Sigmoid colon (tissue), 7 donors: Measurements from ENCODE around the gene VASP. TPM values are rescaled to one million over a fixed set of nuclear protein-coding genes. Genes with fewer than 3 reads are reported as not detected.

Experiments used
- DNase-seq: peaks from one replicate; pipeline ENCODE4 v3.0.0-alpha.2; 2019
- H3K27ac ChIP-seq, 4 donors: fragments of 200-600 bp; sonication (generic); one replicate each; pipeline ENCODE4 v1.5.1; 2016 to 2019; ENCODE audit warnings: mild to moderate bottlenecking in 1 of 4
- H3K27me3 ChIP-seq, 3 donors: fragments of 200-600 bp; sonication (generic); one replicate each; pipeline ENCODE4 v1.5.1; 2019; ENCODE audit warnings: mild to moderate bottlenecking in 1 of 3
- H3K36me3 ChIP-seq, 4 donors: fragments of 200-600 bp; sonication (generic); one replicate each; pipeline ENCODE4 v1.5.1; 2016 to 2019
- H3K4me1 ChIP-seq, 4 donors: fragments of 200-600 bp; sonication (generic); one replicate each; pipeline ENCODE4 v1.5.1; 2017 to 2019
- H3K4me3 ChIP-seq, 4 donors: fragments of 200-600 bp; sonication (generic); one replicate each; pipeline ENCODE4 v1.5.1; 2017 to 2019; ENCODE audit warnings: mild to moderate bottlenecking in 2 of 4, moderate library complexity in 1 of 4
- H3K9me3 ChIP-seq, 4 donors: fragments of 200-600 bp in 3 of 4; sonication (generic) in 3 of 4; one replicate each; pipeline versions ENCODE4 v1.5.1 to v1.6.1; 2013 to 2019
- CTCF ChIP-seq, 4 experiments: fragments of 450-650 bp in 3 of 4; fragments of 200-600 bp in 1 of 4; IDR thresholded peaks; one replicate each; pipeline ENCODE4 v1.5.1; 2016 to 2019; ENCODE audit warnings: antibody characterized with exemption in 4 of 4, mild to moderate bottlenecking in 3 of 4, moderate library complexity in 2 of 4
- EP300 ChIP-seq, 4 donors: sonication (generic); formaldehyde crosslinking; IDR thresholded peaks; one replicate each; pipeline ENCODE4 v1.6.1; 2017; ENCODE audit warnings: antibody characterized with exemption in 4 of 4
- POLR2A ChIP-seq, 2 donors: fragments of 450-650 bp; IDR thresholded peaks; one replicate each; pipeline ENCODE4 v1.6.1; 2016; ENCODE audit warnings: antibody characterized with exemption in 2 of 2, mild to moderate bottlenecking in 2 of 2, moderate library complexity in 2 of 2
- POLR2AphosphoS5 ChIP-seq, 4 donors: sonication (generic); formaldehyde crosslinking; IDR thresholded peaks; one replicate each; pipeline ENCODE4 v1.6.1; 2017; ENCODE audit warnings: antibody characterized with exemption in 4 of 4
- WGBS, 2 donors: extraction: QIAGEN DNeasy Blood & Tissue Kit; methylation state at CpG; one replicate each; pipeline ENCODE4 v1.1.7; 2013; 5-methylcytosine and 5-hydroxymethylcytosine counted together
- intact Hi-C: fragments of 100-400 bp; cut with DNase I; formaldehyde crosslinking; loops from one replicate; pipeline ENCODE4 v1.15.1; 2023
- polyA plus RNA-seq, 3 donors: library from polyadenylated mRNA; stranded (reverse); fragments of 200-250 nt; gene quantifications; one replicate each; pipeline ENCODE4 v1.2.3, GENCODE V29; 2013
- total RNA-seq, 4 donors: library from RNA; depleted of rRNA; stranded (reverse); fragments of >200 nt; gene quantifications; one replicate each; pipeline ENCODE4 v1.1.0, GENCODE V29; 2016
- donor health status: healthy with polysubstance abuse.
- donor health status: Bipolar disorder and iron deficiency.
- donor health status: healthy.

The VASP gene
- total RNA-seq (100 to 1,000 TPM; 101 to 205 (median 128) TPM), polyA plus RNA-seq (100 to 1,000 TPM; 160 to 223 (median 164) TPM)

GRCh38 chr19:45506989-45507871, at the start of gene VASP:
Gene VASP, plus strand, starts transcription at chr19:45507479. Its CDS starts 293 bp downstream, at chr19:45507772.
- Histone ChIP-seq H3K9me3 (no peaks in the 10 kb centered on the region), H3K4me1 (peaks cover 0 to 34% (median 32%) of the 10 kb centered on the region in 4 donors), H3K4me3 (peak within 1 kb of the TSS; percentile 83 to 100 (median 100)), H3K27me3 (no peaks in the 10 kb centered on the region), H3K27ac (peak within 1 kb of the TSS; percentile 94 to 99 (median 98)), H3K36me3 (no peaks in the 10 kb centered on the region)
- peak; percentile 96 to 98 for TF ChIP-seq POLR2A (IDR thresholded peaks at IDR 0.05)
- no peak for TF ChIP-seq CTCF (IDR thresholded peaks at IDR 0.05)
- TF ChIP-seq EP300 (IDR thresholded peaks at IDR 0.05) = peak in 1 of 4 donors; percentile 85
- peak; percentile 97 to 99 (median 99) for TF ChIP-seq POLR2AphosphoS5 (IDR thresholded peaks at IDR 0.05)
- WGBS, 2 donors = 1% methylated on average over 65 of the region's 65 CpGs
- intact Hi-C loops = loop anchor here (10.0 kb wide), 2 partner anchors 278 to 752 kb away; partner anchors contain the start of gene DMPK
- peak; percentile 95 for DNase-seq

GRCh38 chr19:45457776-45458175, 49.5 kb upstream of the VASP start:
- TF ChIP-seq CTCF (IDR thresholded peaks at IDR 0.05) (no peak), POLR2A (IDR thresholded peaks at IDR 0.05) (no peak), POLR2AphosphoS5 (IDR thresholded peaks at IDR 0.05) (no peak), EP300 (IDR thresholded peaks at IDR 0.05) (no peak)
- peaks cover 0 to 31% (median 24%) of the 10 kb centered on the region in 4 donors for H3K4me1 ChIP-seq
- intact Hi-C loops = no loop called here

GRCh38 chr19:45460807-45461347, 46.4 kb upstream of the VASP start:
- no peaks in the 10 kb centered on the region for H3K27me3 ChIP-seq
- H3K36me3 ChIP-seq = no peaks in the 10 kb centered on the region
- H3K27ac ChIP-seq = no peak overlapping the region
- TF ChIP-seq POLR2AphosphoS5 (IDR thresholded peaks at IDR 0.05) (no peak), CTCF (IDR thresholded peaks at IDR 0.05) (no peak), EP300 (IDR thresholded peaks at IDR 0.05) (no peak), POLR2A (IDR thresholded peaks at IDR 0.05) (no peak)
- no peak for DNase-seq
- H3K9me3 ChIP-seq = no peaks in the 10 kb centered on the region
- 43 to 55% methylated on average over 8 of the region's 8 CpGs for WGBS, 2 donors
- intact Hi-C loops = no loop called here
- peaks cover 0 to 8% (median 6%) of the 10 kb centered on the region in 4 donors for H3K4me1 ChIP-seq
- no peak overlapping the region for H3K4me3 ChIP-seq

More at GRCh38 chr19:45457776-45458175, 49.5 kb upstream of the VASP start:
- H3K36me3 ChIP-seq = no peaks in the 10 kb centered on the region
- no peak overlapping the region for H3K4me3 ChIP-seq
- H3K27me3 ChIP-seq = no peaks in the 10 kb centered on the region
- H3K27ac ChIP-seq = no peak overlapping the region
- H3K9me3 ChIP-seq = no peaks in the 10 kb centered on the region
- no peak for DNase-seq

- Histone ChIP-seq H3K27ac (no peak overlapping the region), H3K27me3 (no peaks in the 10 kb centered on the region), H3K9me3 (no peaks in the 10 kb centered on the region), H3K4me3 (no peak overlapping the region), H3K36me3 (no peaks in the 10 kb centered on the region), H3K4me1 (peaks cover 0 to 4% (median 3%) of the 10 kb centered on the region in 4 donors)
- TF ChIP-seq EP300 (IDR thresholded peaks at IDR 0.05) (no peak), POLR2AphosphoS5 (IDR thresholded peaks at IDR 0.05) (no peak), POLR2A (IDR thresholded peaks at IDR 0.05) (no peak), CTCF (IDR thresholded peaks at IDR 0.05) (no peak)
- no peak for DNase-seq
- 65 to 71% methylated on average over 4 of the region's 4 CpGs for WGBS, 2 donors
- intact Hi-C loops = no loop called here
These were observed 45.1 kb upstream of the VASP start for GRCh38 chr19:45462174-45462573.
